GM18909 (cell line): Measurements from ENCODE around the gene MCF2L.
"Not testable (repeated sequence)": the region's sequence is repeated elsewhere in the genome, so short reads cannot be mapped to it uniquely, and the experiment has no call there.

Experiments used
- ATAC-seq: cut with Tn5 transposase; IDR thresholded peaks from one replicate; pipeline ENCODE4 v1.9.1; 2021; ENCODE audit warnings: mild to moderate bottlenecking; ENCODE audit not compliant: unreplicated experiment, poor library complexity

Gene MCF2L

DNA sequence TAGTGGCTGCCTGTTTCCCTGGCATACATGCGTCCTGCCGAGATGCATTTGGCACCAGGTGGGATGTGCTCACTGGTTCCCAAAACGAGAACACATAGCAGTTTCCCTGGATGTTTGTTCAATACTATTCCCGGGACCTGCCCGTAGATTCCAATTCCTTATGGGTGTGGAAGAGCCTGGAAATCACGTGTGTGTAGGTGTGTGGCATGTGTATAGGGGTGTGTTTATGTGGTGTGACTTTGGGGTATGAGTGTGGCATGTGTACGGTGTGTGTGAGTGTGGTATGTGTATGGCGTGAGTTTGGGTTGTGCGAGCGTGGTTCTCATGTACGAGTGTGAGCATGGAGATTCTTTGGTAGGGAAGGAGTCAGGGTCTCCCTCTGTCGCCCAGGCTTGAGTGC, 133.7 kb downstream of the MCF2L start:
- ATAC-seq, result no peak

GRCh38 chr13:113103646-113104045, 134.6 kb downstream of the MCF2L start:
- ATAC-seq, result no peak

- ATAC-seq, result no peak
These were observed 136.3 kb downstream of the MCF2L start, which contains the start of gene F7 for GRCh38 chr13:113105032-113105920. Gene F7, plus strand, starts transcription at chr13:113105791. Its CDS starts 51 bp downstream, at chr13:113105842.

DNA sequence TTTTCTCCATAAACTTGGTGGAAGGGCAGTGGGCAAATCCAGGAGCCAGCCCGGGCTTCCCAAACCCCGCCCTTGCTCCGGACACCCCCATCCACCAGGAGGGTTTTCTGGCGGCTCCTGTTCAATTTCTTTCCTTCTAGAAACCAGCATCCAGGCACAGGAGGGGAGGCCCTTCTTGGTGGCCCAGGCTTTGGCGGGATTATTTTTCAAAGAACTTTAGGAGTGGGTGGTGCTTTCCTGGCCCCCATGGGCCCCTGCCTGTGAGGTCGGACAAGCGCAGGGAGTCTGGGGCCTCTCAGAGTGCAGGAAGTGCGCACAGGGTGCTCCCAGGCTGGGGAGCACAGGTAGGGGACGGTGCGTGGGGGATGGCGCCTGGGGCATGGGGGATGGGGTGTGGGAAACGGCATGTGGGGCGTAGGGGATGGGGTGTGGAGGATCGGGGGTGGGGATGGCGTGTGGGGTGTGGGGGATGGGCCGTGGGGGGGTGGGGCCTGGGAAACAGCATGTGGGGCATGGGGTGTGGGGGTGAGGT, 137.0 kb downstream of the MCF2L start:
- no peak for ATAC-seq

DNA sequence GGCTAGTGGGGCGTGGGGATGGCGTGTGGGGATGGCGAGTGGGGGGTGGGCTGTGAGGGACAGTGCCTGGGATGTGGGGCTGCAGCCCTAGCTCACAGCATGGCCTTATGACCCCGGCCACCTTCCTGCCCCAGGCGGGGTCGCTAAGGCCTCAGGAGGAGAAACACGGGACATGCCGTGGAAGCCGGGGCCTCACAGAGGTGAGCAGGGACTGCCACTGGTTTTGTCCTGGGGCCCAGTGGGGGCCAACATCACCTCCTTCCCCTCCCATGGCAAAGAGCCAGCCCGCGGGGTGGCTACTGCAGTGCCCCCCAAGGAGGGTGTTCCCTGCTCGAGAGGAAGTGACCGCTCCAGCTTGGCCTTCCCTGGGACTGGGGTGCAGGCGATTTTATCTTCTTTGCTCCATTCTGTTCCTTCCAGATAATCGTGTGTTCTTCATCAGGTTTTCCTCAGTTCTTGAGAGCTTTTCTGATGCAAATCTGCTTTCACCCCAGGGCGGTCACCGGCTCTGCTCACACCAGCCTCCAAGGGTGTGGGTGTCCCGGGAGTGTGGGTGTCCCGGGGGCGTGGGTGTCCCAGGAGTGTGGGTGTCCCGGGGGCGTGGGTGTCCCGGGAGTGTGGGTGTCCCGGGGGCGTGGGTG, 137.8 kb downstream of the MCF2L start:
- no peak for ATAC-seq

DNA sequence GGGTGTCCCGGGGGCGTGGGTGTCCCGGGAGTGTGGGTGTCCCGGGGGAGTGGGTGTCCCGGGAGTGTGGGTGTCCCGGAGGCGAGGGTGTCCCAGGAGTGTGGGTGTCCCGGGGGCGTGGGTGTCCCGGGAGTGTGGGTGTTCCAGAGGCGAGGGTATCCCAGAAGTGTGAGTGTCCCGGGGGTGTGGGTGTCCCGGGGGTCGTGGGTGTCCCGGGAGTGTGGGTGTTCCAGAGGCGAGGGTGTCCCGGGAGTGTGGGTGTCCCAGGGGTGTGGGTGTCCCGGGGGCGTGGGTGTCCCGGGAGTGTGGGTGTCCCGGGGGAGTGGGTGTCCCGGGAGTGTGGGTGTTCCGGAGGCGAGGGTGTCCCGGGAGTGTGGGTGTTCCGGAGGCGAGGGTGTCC, 139.5 kb downstream of the MCF2L start:
- not testable (repeated sequence) for ATAC-seq

- ATAC-seq, result no peak
These were observed 140.4 kb downstream of the MCF2L start for GRCh38 chr13:113109151-113110047.

DNA sequence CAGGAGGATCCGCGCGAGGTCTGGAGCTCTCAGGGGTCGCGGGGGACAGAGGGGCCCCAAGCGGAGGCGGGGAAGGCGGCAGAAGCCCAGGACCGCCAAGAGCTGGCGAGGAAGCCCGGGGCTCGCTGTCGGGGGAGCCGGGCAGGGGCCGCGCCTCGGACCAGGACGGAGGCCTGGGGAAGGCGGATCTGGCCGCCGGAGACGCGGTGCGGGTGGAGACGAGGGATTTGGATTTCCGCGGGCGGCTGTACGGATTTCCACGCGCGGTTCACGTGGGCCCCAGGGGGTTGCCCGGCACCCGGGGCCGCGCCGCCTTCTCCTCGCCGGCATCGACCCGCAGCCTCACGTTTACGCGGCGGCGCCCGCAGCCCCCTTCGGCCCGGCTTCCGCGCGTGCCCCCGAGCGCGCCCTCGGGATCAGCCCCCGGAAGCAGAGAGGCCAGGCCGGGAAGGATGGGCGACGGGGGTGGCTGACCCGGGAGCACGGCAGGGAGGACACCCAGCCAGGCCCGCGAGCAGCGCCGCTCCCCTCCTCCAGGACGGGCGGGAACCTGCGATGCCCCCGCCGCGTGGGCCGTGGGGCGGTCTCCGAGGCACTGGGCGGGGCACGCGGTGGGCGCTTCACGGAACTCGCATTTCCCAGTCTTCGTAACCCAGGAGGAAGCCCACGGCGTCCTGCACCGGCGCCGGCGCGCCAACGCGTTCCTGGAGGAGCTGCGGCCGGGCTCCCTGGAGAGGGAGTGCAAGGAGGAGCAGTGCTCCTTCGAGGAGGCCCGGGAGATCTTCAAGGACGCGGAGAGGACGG, 141.2 kb downstream of the MCF2L start:
- no peak for ATAC-seq

- ATAC-seq, result no peak
These were observed 141.9 kb downstream of the MCF2L start for GRCh38 chr13:113110852-113111315.

- ATAC-seq, result not testable (repeated sequence)
These were observed 142.8 kb downstream of the MCF2L start for GRCh38 chr13:113111821-113112220.

- not testable (repeated sequence) for ATAC-seq
These were observed 143.5 kb downstream of the MCF2L start for GRCh38 chr13:113112475-113112874.

DNA sequence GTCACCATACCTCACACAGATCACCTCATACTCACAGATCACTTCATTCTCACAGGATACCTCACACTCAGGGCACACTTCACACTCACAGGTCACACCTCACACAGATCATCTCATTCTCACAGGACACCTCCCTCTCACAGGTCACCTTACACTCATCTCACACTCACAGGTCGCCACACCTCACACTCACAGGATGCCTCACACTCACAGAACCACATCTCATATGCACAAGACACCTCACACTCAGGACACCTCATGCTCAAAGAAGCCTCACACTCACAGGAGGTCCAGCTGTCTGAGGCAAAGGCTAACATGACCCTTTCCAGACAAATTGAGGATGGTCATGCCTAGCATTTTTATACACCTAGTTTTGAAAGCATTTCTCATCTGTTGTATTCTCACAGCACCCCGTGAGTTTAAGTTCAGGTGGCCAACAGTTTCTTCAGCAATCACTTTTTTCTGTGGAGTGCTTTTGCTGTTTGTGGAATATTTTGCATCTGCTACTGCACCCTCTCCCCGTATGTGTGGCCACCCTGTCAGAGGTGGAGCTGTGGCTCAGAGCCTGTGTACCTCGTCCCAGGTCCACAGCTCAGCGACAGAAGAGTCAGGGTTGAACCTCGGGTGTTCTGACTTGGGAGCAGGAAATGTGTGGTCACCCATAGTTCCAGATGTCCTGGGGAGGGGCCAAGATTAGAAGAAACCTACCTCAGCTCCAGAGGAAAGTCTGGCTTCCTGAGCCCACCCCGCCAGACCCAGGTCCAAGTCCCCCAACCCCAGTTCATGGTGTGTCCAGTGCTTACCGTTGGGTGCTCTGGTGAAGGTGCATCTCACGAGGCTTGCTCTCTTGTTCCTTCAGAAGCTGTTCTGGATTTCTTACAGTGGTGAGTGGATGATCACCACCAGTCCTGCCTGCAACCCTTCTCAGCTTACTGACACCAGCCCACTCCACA, 144.2 kb downstream of the MCF2L start:
- no peak for ATAC-seq

- no peak for ATAC-seq
These were observed 144.8 kb downstream of the MCF2L start for GRCh38 chr13:113113846-113114271.

- no peak for ATAC-seq
These were observed 145.7 kb downstream of the MCF2L start for GRCh38 chr13:113114511-113115362.

DNA sequence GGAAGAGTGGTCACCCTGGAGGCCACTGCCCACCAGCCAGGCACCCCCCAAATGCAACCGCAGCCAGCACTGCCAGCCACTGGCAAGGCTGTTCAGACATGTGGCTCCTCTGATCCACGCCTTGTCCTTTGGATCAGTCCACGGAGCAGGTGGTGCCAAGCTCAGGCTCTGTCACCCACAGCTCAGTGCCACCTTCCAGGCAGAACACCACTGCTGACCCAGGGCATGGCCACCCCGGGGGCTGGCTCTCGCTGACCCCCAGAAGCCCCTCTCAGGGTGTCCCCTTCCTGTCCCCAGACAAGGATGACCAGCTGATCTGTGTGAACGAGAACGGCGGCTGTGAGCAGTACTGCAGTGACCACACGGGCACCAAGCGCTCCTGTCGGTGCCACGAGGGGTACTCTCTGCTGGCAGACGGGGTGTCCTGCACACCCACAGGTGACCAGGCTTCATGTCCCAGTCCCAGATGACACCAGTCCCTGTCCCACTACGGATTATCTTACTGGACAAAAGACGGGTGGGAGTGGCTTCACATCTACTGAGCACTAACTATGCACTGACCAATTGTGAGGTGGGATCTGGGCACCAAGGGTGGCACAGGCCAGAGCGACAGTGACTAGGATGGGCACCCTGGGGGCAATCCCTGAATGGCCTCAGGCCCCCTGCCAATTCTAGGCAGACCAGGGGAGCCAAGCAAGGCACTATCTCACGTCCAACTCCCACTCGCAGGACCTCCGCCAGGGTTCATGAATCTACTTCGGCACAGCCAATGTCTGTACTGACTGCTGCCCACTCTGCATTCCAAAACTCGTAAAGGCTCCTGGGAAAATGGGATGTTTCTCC, 146.6 kb downstream of the MCF2L start:
- no peak for ATAC-seq

GRCh38 chr13:113116206-113116800, 147.3 kb downstream of the MCF2L start:
- ATAC-seq, result no peak
